B cell (primary cell): Measurements from ENCODE around the gene ITPK1.

ENCODE experiments used
- EZH2 ChIP-seq: IDR thresholded peaks from 2 replicates; pipeline ENCODE4 v1.6.1; 2012; ENCODE audit warnings: borderline replicate concordance, low read depth, mild to moderate bottlenecking, moderate library complexity, low read length; ENCODE audit not compliant: insufficient read depth, poor library complexity, severe bottlenecking
- TF ChIP-seq, protein P1 (sequence below): fragments of 200-600 bp; IDR thresholded peaks from one replicate; pipeline ENCODE4 v1.8.0; 2022; ENCODE audit warnings: antibody characterized with exemption, mild to moderate bottlenecking

DNA sequence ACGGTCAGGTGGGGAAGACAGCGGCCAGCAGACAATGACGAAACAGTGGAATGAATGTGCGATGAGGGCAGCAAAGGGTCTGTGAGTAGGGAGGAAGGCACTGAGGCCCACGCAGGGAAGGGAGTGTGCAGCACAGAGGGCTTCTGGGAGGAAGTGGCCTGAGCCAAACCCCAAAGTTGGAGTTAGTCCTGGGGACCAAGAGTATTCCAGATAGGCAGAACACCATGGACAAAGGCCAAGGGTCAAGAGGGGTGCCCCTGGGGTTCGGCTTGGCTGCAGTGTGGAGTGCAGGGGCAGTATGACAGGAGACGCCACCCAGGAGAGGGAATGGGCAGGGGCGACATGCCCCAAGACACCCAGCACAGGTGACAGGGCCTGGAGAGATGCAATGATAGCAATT, 134.0 kb downstream of the ITPK1 start:
- TF ChIP-seq, protein P1, sequence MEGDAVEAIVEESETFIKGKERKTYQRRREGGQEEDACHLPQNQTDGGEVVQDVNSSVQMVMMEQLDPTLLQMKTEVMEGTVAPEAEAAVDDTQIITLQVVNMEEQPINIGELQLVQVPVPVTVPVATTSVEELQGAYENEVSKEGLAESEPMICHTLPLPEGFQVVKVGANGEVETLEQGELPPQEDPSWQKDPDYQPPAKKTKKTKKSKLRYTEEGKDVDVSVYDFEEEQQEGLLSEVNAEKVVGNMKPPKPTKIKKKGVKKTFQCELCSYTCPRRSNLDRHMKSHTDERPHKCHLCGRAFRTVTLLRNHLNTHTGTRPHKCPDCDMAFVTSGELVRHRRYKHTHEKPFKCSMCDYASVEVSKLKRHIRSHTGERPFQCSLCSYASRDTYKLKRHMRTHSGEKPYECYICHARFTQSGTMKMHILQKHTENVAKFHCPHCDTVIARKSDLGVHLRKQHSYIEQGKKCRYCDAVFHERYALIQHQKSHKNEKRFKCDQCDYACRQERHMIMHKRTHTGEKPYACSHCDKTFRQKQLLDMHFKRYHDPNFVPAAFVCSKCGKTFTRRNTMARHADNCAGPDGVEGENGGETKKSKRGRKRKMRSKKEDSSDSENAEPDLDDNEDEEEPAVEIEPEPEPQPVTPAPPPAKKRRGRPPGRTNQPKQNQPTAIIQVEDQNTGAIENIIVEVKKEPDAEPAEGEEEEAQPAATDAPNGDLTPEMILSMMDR, result no peak
- TF ChIP-seq EZH2, result no peak
